Cardiac fibroblast (primary cell): ENCODE measurements around the gene ABCA12.
"Not testable (repeated sequence)": the region's sequence is repeated elsewhere in the genome, so short reads cannot be mapped to it uniquely, and the experiment has no call there.

ENCODE experiments used
- DNase-seq, 2 donors: peaks; one replicate each; pipeline versions ENCODE4 v3.0.0 to v3.0.0-alpha.2; 2010; ENCODE audit warnings: low read depth in 2 of 2
- H3K4me3 ChIP-seq, 2 donors: replicated peaks in 1 of 2; 1 replicate in 1 of 2; 2 replicates in 1 of 2; pipeline ENCODE4 v1.5.1; 2011; ENCODE audit warnings: low read depth in 2 of 2, low read length in 2 of 2, mild to moderate bottlenecking in 2 of 2, moderate library complexity in 1 of 2
- CTCF ChIP-seq: IDR thresholded peaks from one replicate; pipeline ENCODE4 v1.5.1; 2011; ENCODE audit warnings: low read depth, mild to moderate bottlenecking, low read length, inconsistent platforms

ABCA12 gene

DNA sequence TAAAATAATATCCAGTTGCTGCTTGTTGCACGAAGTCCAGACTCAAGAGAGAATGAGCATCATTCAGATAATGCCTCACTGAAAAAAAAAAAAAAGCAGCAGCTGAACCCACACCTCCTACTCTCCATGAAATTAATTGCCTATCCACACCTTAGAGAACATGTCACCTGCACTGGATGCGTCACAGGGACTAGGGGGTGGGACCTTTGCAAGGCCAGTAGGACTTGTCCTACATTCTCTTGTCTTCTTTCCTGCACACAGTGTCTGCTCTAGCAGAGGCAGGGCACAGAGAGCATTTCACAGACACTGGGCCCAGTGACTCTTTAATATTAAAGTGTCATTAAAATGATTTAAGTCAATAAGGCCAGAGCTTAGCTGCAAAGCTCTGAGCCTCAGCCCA is at the start of gene ABCA12:
Gene ABCA12 (minus strand): TSS at position 148 of the 400 bp plus-strand sequence. CDS start 418 bp downstream, outside the sequence.
- TF ChIP-seq CTCF = no peak
- no peak within 1 kb of the TSS for H3K4me3 ChIP-seq
- DNase-seq = no peak

DNA sequence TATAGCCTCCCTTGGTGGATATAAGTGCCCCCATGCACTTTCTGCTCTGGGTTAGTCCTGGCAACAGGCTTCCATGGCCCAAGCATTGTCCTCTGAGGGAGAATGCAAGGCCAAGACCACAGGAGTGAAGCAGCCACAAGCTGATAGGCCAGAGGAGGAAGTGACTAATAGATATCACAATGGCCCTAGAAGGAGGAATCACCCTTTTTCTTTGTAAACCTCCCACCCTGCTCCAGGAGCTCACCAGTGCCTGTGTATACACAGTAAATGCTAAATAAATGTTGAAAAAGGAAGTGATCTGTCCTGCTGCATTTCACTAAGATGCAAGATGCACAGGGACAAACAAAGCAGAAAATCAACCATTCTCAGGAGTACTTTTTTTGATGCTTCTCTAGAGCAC is 49.7 kb upstream of the ABCA12 start:
- peak in 1 of 2 donors; percentile 33 for DNase-seq
- H3K4me3 ChIP-seq = no peak overlapping the region
- no peak for TF ChIP-seq CTCF

DNA sequence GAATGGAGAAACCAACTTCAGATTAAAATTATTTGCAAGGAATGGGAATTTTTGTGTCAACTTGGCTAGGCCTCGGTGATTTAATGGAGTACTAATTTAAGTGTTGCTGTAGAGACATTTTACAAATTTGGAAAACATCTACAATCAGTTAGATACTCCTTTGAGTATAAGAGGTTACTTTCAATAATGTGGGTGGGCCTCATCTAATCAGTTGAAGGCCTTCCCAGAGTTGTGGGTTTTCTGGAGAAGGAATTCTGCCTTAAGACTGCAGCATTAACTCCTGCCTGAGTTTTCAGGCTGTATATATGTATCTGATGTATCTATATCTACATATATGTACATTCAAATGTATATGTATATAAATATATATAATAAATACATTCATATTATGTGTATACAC is 47.6 kb upstream of the ABCA12 start:
- no peak overlapping the region for H3K4me3 ChIP-seq
- TF ChIP-seq CTCF = no peak
- no peak for DNase-seq

- TF ChIP-seq CTCF = no peak
- DNase-seq = no peak
- no peak overlapping the region for H3K4me3 ChIP-seq
These were observed 39.7 kb upstream of the ABCA12 start for GRCh38 chr2:215178121-215178520.

DNA sequence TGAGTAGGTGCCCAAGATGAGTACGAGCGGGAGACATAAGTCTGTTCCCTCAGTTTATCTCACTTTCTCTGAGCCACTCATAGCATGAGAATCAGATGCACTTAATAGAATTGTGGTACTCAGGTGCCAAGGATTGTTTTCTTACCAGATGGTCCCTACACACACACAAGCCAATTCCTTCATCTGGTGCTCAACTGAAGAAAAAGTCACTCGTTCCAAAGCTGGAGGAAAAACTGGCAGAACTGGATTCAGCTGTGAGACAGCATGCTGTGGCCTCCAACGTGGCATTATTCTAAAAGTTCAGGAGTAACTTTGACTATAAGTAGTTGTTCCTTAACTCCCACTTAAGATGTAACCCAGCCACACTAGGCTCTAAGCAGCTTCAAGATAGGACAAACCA is 33.4 kb upstream of the ABCA12 start:
- DNase-seq = no peak
- TF ChIP-seq CTCF = no peak
- no peak overlapping the region for H3K4me3 ChIP-seq

DNA sequence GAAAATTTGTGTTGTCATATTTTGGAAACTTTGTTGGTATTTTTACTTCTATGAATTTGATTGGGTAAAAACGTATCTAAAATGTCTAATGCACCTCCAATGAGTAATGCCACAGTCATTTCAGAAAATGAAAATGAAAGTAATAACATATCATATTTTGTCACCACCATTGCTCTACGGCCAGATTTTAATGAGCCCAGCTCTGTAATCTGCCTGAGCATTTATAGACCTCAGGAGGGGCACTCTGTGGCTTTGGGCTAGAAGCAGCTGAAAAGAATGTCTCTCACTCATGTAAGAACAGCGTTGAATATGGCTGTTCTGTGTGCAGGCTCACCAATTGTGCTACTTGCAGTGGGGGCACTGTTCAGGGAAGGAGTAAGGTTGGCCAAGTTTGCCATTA is 32.7 kb upstream of the ABCA12 start:
- no peak for TF ChIP-seq CTCF
- H3K4me3 ChIP-seq = peak overlapping the region in 1 of 2 donors; percentile 29
- peak; percentile 4 to 15 for DNase-seq

DNA sequence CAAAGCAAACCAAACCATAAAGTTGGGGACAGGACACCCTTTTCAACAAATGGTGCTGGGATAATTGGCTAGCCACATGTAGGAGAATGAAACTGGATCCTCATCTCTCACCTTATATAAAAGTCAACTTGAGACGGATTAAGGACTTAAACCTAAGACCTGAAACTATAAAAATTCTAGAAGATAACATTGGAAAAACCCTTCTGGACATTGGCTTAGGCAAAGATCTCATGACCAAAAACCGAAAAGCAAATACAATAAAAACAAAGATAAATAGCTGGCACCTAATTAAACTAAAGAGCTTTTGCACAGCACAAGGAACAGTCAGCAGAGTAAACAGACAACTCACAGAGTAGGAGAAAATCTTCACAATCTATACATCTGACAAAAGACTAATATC is 28.1 kb upstream of the ABCA12 start:
- not testable (repeated sequence) for H3K4me3 ChIP-seq, DNase-seq

- H3K4me3 ChIP-seq, DNase-seq: not testable (repeated sequence)
These were observed 24.9 kb upstream of the ABCA12 start for GRCh38 chr2:215163319-215163718.
